ENCODE data around the gene RPS6KA1. TPM values are rescaled to one million over a fixed set of nuclear protein-coding genes. Genes with fewer than 3 reads are reported as not detected.

The RPS6KA1 gene
- total RNA-seq, 2 experiments from 2014 or later = 29.1 to 29.6 TPM

- Histone ChIP-seq H3K27me3 (ENCODE audit: control insufficient read depth in 1 of 2, insufficient read depth in 2 of 2, low read length in 2 of 2) (no peaks in the 10 kb centered on the region), H3K4me1 (ENCODE audit: insufficient read depth, low read length) (peaks cover 98% of the 10 kb centered on the region), H3K27ac (ENCODE audit: low read depth in 1 of 2, low read length in 2 of 2) (peak overlapping the region; percentile 80 to 83), H3K9me3 (ENCODE audit: control insufficient read depth in 1 of 2, insufficient read depth in 1 of 2, low read length in 2 of 2) (no peaks in the 10 kb centered on the region), H3K36me3 (ENCODE audit: insufficient read depth, low read length) (peaks cover 25% of the 10 kb centered on the region), H3K4me3 (ENCODE audit: low read length) (no peak overlapping the region)
- peaks cover 26% of the 10 kb centered on the region for H3K36me3 Mint-ChIP-seq (ENCODE audit: low read depth)
- peak overlapping the region; percentile 25 for H3K4me3 Mint-ChIP-seq
- POLR2A ChIA-PET = no interaction called here
- no peaks in the 10 kb centered on the region for H3K9me3 Mint-ChIP-seq
- peak overlapping the region; percentile 77 for H3K27ac Mint-ChIP-seq
- intact Hi-C loops (cut with DNase I, micrococcal nuclease) = loop anchor here in 1 of 2 experiments (2.0 kb wide), 1 partner anchor 43 kb away; no protein-coding TSS in a partner anchor
- TF ChIP-seq CTCF (IDR thresholded peaks at IDR 0.05) = no peak
- H3K27me3 Mint-ChIP-seq = no peaks in the 10 kb centered on the region
- ATAC-seq (ENCODE audit: poor library complexity) (no peak), DNase-seq (peak in 1 of 14 experiments; percentile 26)
- CTCF ChIA-PET = no interaction called here
- H3K4me1 Mint-ChIP-seq (ENCODE audit: low read depth) = peaks cover 91% of the 10 kb centered on the region
Measured at GRCh38 chr1:26544126-26544525, 14.6 kb downstream of the RPS6KA1 start.

GRCh38 chr1:26545969-26546323, 16.4 kb downstream of the RPS6KA1 start:
- H3K9me3 ChIP-seq (ENCODE audit: control insufficient read depth in 1 of 2, insufficient read depth in 1 of 2, low read length in 2 of 2) = no peaks in the 10 kb centered on the region
- Mint-ChIP-seq H3K4me1 (ENCODE audit: low read depth) (peaks cover 76% of the 10 kb centered on the region), H3K9me3 (no peaks in the 10 kb centered on the region), H3K27ac (peak overlapping the region; percentile 77), H3K27me3 (no peaks in the 10 kb centered on the region), H3K36me3 (ENCODE audit: low read depth) (peaks cover 35% of the 10 kb centered on the region), H3K4me3 (peak overlapping the region; percentile 94)
- no peak for DNase-seq
- H3K27me3 ChIP-seq (ENCODE audit: control insufficient read depth in 1 of 2, insufficient read depth in 2 of 2, low read length in 2 of 2) = no peaks in the 10 kb centered on the region
- H3K4me1 ChIP-seq (ENCODE audit: insufficient read depth, low read length) = peaks cover 82% of the 10 kb centered on the region
- CTCF ChIA-PET = interaction anchor here (0.8 to 2.1 kb wide), 2 partner anchors 46 to 84 kb away, joined by 3 to 9 read pairs; no protein-coding TSS in a partner anchor
- TF ChIP-seq CTCF (IDR thresholded peaks at IDR 0.05) = no peak
- H3K36me3 ChIP-seq (ENCODE audit: insufficient read depth, low read length) = peaks cover 34% of the 10 kb centered on the region
- peak overlapping the region; percentile 51 to 62 for H3K27ac ChIP-seq (ENCODE audit: low read depth in 1 of 2, low read length in 2 of 2)
- H3K4me3 ChIP-seq (ENCODE audit: low read length) = peak overlapping the region; percentile 96
- ATAC-seq (ENCODE audit: poor library complexity) = no peak
- intact Hi-C loops (cut with DNase I, micrococcal nuclease) = loop anchor here (2.0 to 5.0 kb wide), 2 partner anchors 44 to 45 kb away; no protein-coding TSS in a partner anchor
- POLR2A ChIA-PET = interaction anchor here (1.1 to 4.2 kb wide), 4 partner anchors 19 to 146 kb away, joined by 3 to 20 read pairs (median 4); partner anchors contain the start of gene HMGN2

GRCh38 chr1:26546375-26546774, 16.8 kb downstream of the RPS6KA1 start:
- H3K27ac ChIP-seq (ENCODE audit: low read depth in 1 of 2, low read length in 2 of 2) = peak overlapping the region; percentile 51 to 62
- no peaks in the 10 kb centered on the region for H3K9me3 ChIP-seq (ENCODE audit: control insufficient read depth in 1 of 2, insufficient read depth in 1 of 2, low read length in 2 of 2)
- POLR2A ChIA-PET = interaction anchor here (1.1 to 4.2 kb wide), 5 partner anchors 19 to 241 kb away, joined by 3 to 20 read pairs (median 4); partner anchors contain the start of genes HMGN2 and PIGV
- Mint-ChIP-seq H3K27me3 (no peaks in the 10 kb centered on the region), H3K4me1 (ENCODE audit: low read depth) (peaks cover 74% of the 10 kb centered on the region), H3K27ac (peak overlapping the region; percentile 77), H3K4me3 (peak overlapping the region; percentile 94), H3K36me3 (ENCODE audit: low read depth) (peaks cover 39% of the 10 kb centered on the region), H3K9me3 (no peaks in the 10 kb centered on the region)
- no peaks in the 10 kb centered on the region for H3K27me3 ChIP-seq (ENCODE audit: control insufficient read depth in 1 of 2, insufficient read depth in 2 of 2, low read length in 2 of 2)
- peaks cover 79% of the 10 kb centered on the region for H3K4me1 ChIP-seq (ENCODE audit: insufficient read depth, low read length)
- intact Hi-C loops (cut with DNase I, micrococcal nuclease) = loop anchor here in 1 of 2 experiments (5.0 kb wide), 1 partner anchor 44 kb away; no protein-coding TSS in a partner anchor
- CTCF ChIA-PET = interaction anchor here (0.8 to 2.1 kb wide), 2 partner anchors 46 to 85 kb away, joined by 3 to 9 read pairs; no protein-coding TSS in a partner anchor
- peak overlapping the region; percentile 96 for H3K4me3 ChIP-seq (ENCODE audit: low read length)
- peaks cover 38% of the 10 kb centered on the region for H3K36me3 ChIP-seq (ENCODE audit: insufficient read depth, low read length)
- peak in 3 of 14 experiments; percentile 29 to 53 (median 44) for DNase-seq
- no peak for TF ChIP-seq CTCF (IDR thresholded peaks at IDR 0.05)
- no peak for ATAC-seq (ENCODE audit: poor library complexity)

Measured in CD4-positive, alpha-beta T cell (primary cell).